RPMI7951 (cell line): Measurements from ENCODE around the gene ISLR. TPM values are rescaled to one million over a fixed set of nuclear protein-coding genes. Genes with fewer than 3 reads are reported as not detected.
A peak's percentile ranks its signal among the peaks of the same experiment; 100 is the strongest.

Experiments
- DNase-seq: peaks from one replicate; pipeline ENCODE4 v3.0.0-alpha.2; 2012; ENCODE audit warnings: low read depth
- total RNA-seq: library from RNA; depleted of rRNA; stranded (reverse); fragments of >200 nt; shearing (Covaris generic); gene quantifications from 2 replicates; pipeline ENCODE4 v1.2.3, GENCODE V29; 2014

The ISLR gene
- total RNA-seq, 1 experiment from 2014 or later, result 8.8 TPM

DNA sequence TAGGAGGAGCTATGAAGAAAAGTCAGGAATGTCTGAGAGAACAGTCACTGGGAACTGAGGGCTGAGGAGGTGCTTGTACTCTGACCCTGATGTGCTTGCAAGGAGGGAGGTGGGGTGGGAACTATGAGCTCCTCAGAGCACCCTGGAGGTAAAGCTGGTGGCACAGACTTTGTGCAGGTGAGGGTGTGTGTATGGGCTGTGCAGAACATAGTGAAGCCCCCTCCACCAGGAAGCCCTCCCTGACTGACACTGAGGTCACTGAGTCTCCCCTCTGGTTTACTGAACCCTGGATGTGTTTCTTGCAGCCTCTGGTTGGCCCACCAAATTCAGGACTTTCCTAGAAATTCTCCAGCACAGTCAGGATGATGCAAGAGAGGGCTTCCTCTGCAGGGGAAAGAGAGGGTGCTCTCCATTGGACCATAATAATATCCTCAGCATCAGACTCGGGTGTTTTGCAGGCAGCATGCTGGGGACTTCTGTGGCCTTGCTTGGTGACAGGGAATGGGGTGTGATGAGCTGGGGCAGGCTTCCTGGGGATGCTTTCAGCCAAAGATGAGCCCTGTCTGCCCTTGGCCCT lies 1.5 kb upstream of the ISLR start:
- DNase-seq, result no peak

GRCh38 chr15:74172701-74173379 lies 670 bp upstream of the ISLR start:
- peak; percentile 50 for DNase-seq

GRCh38 chr15:74174219-74174957 lies 878 bp downstream of the ISLR start:
- DNase-seq, result no peak

DNA sequence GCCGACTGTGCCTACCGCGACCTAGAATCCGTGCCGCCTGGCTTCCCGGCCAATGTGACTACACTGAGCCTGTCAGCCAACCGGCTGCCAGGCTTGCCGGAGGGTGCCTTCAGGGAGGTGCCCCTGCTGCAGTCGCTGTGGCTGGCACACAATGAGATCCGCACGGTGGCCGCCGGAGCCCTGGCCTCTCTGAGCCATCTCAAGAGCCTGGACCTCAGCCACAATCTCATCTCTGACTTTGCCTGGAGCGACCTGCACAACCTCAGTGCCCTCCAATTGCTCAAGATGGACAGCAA lies 1.4 kb downstream of the ISLR start:
- DNase-seq, result no peak

GRCh38 chr15:74175271-74176191 lies 2.0 kb downstream of the ISLR start:
- no peak for DNase-seq

DNA sequence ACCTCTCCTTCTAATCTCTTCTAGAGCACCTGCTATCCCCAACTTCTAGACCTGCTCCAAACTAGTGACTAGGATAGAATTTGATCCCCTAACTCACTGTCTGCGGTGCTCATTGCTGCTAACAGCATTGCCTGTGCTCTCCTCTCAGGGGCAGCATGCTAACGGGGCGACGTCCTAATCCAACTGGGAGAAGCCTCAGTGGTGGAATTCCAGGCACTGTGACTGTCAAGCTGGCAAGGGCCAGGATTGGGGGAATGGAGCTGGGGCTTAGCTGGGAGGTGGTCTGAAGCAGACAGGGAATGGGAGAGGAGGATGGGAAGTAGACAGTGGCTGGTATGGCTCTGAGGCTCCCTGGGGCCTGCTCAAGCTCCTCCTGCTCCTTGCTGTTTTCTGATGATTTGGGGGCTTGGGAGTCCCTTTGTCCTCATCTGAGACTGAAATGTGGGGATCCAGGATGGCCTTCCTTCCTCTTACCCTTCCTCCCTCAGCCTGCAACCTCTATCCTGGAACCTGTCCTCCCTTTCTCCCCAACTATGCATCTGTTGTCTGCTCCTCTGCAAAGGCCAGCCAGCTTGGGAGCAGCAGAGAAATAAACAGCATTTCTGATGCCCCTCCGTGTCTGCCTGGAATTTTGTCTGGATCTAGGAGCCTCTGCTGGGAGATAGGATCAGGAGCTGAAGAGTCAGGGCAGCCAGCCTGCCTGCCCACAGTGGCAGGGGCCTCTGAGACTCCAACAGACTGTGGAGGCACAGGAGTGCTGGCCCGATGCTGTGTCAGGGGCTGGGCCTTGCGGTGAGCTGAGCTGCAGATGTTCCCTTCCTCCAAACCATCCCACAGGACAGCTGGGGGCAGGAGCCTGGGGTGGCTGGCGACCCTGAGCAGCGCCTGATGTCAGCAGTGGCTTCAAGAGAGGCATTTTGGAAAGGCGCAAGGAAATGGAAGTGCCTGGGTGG lies 3.0 kb downstream of the ISLR start:
- peak; percentile 59 for DNase-seq

GRCh38 chr15:74178326-74179100 lies 5.0 kb downstream of the ISLR start:
- DNase-seq, result no peak

- DNase-seq, result peak; percentile 100
Measured at GRCh38 chr15:74179101-74179841, 5.8 kb downstream of the ISLR start.

- peak; percentile 91 for DNase-seq
Measured at GRCh38 chr15:74179983-74180880, 6.7 kb downstream of the ISLR start.

DNA sequence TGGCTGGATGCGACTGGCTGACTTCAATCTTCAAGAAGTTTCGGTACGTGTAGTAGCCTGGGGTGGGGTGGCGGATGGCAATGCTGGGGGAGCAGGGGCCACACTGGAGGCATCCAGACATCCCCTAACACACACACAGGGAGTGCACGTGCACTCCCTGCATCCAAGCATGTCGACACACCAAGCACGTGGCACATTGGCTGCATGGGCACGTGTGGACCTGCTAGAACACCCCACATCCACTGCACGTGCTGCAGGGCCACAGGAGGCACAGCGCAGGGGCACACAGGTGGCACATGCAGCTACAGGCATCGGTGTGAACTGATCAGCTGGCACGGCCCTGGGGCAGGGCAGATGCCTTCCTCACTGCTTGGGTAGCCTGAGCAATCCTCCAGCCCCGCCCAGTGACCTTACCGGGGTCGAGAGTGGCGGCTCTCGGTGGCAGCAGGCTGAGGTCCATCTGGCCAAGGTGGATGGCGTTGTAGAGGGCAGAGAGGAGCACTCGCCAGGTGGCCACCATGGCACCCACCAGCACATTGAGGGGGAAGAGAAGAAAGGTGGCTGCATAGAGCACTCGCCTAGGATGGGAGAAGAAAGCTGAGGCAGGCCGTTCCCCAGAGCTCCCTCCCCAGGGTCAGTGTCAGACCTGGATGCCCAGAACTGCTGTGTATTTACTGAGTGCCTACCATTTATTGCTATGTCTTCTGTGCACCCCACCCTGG lies 7.5 kb downstream of the ISLR start:
- DNase-seq, result no peak

DNA sequence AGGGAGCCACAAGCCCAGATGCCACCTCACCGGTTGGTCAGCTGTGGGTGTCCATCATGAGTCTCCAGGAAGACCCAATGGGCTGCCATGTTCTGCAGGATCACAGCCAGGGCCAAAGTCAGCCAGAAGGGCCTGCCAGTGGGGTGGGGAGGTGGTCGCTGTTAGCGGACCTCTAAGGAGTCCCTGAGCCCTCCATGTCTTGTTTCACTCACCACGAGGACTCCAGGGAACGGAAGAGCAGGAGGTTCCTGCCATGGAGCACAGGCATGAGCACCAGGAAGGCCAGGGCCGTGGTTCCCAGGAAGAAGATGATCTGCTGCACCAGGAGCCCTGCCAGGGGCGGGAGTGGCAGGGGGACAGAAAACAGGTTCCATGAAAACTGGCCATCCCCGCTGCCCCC lies 8.6 kb downstream of the ISLR start:
- DNase-seq, result no peak

GRCh38 chr15:74184582-74185091 lies 11.1 kb downstream of the ISLR start:
- DNase-seq, result no peak

GRCh38 chr15:74185710-74186348 lies 12.3 kb downstream of the ISLR start:
- DNase-seq, result no peak

DNA sequence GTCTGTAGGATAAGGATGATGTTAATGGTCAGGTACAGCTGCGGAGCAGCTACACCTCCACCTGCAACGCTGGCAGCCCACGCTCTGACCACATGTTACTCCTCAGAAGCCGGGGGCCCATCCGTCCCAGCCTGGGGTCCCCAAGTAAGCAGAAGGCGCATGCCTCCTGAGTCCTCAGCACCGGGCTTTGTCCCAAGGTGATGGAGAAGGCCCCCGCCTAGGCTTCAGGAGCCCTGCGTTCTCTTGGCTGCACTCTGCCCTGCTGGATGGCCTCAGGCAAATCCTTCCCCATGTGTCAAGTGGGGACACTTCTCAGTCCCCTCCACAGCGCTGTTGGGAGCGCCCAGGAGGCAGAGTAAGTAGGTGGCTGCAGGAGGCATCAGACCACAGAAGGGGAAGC lies 14.7 kb downstream of the ISLR start:
- DNase-seq, result no peak

- DNase-seq, result no peak
Measured at GRCh38 chr15:74191798-74192197, 18.3 kb downstream of the ISLR start.

DNA sequence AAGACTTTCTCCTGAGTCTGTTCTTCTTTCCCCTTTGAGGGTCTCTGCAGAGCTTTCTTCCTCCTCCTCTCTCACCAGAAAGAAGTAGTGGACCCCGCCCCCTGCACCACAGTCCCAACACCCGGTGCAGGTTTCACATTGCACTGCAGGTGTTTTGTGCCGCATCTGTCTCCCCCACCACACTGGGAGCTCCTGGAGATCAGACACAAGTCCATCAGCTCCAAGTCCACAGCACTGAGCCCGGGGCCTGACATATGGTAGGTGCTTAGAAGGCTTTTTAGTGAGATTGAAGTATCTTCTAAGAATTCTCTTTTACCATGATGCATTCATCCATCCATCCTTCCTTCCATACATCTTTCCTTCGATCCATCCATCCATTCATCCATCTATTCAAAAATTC lies 19.2 kb downstream of the ISLR start:
- no peak for DNase-seq

GRCh38 chr15:74193299-74193718 lies 19.8 kb downstream of the ISLR start:
- DNase-seq, result peak; percentile 99
